Activated naive CD4-positive, alpha-beta T cell treated with anti-CD3 and anti-CD28 coated beads for 36 hours (primary cell): ENCODE data around the gene WDR7. TPM values are rescaled to one million over a fixed set of nuclear protein-coding genes. Genes with fewer than 3 reads are reported as not detected.

Experiments
- CTCF ChIA-PET: fragments of 350-600 bp; sonication (Branson Sonifier 250); formaldehyde crosslinking; loops from one replicate; lab custom pipeline; 2021; ENCODE audit warnings: antibody characterized with exemption; lab: Charles Lee
- DNase-seq: peaks from one replicate; pipeline ENCODE4 v3.0.0-alpha.2; 2020
- H3K27ac Mint-ChIP-seq: one replicate; pipeline ENCODE4 v1.8.0; 2021; ENCODE audit warnings: mild to moderate bottlenecking, mixed read lengths
- H3K27me3 Mint-ChIP-seq: one replicate; pipeline ENCODE4 v1.8.0; 2021; ENCODE audit warnings: low read depth, mixed read lengths
- H3K36me3 Mint-ChIP-seq: one replicate; pipeline ENCODE4 v1.8.0; 2021; ENCODE audit warnings: low read depth, mixed read lengths
- H3K4me1 Mint-ChIP-seq: one replicate; pipeline ENCODE4 v1.8.0; 2021; ENCODE audit warnings: low read depth, mixed read lengths
- H3K4me3 Mint-ChIP-seq: one replicate; pipeline ENCODE4 v1.8.0; 2021; ENCODE audit warnings: mild to moderate bottlenecking, moderate library complexity, mixed read lengths
- H3K9me3 Mint-ChIP-seq: one replicate; pipeline ENCODE4 v1.8.0; 2021; ENCODE audit warnings: mixed read lengths
- intact Hi-C: fragments of 100-400 bp; cut with micrococcal nuclease; formaldehyde crosslinking; loops from one replicate; pipeline ENCODE4 v1.15.1; 2023
- total RNA-seq, 2 experiments: library from RNA; stranded (reverse); gene quantifications; one replicate each; pipeline ENCODE4 v1.2.3, GENCODE V29; 2021

Gene WDR7
- total RNA-seq, 2 experiments from 2014 or later, result 17.3 to 19.5 TPM

DNA sequence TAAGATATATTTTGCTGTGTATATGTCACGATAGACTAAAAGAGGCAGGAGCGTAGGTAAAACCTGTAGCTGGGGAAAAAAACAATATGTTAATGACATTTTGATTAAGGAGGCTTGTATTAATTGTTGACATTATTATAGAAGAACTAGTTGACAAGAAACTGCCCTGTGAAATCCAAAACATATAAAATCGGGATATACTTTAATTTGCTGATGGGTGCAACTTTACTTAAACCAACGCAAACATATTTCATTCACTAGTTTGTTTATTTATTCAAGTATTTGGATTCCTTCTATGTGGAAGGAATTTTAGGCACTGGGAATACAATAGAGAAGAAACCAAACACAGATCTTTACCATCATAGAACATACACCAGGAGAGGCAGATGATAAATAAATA lies 8.0 kb downstream of the WDR7 start:
- Mint-ChIP-seq H3K9me3 (no peaks in the 10 kb centered on the region), H3K36me3 (no peaks in the 10 kb centered on the region), H3K27me3 (no peaks in the 10 kb centered on the region), H3K27ac (no peak overlapping the region), H3K4me1 (peaks cover 40% of the 10 kb centered on the region), H3K4me3 (no peak overlapping the region)
- DNase-seq, result no peak
- CTCF ChIA-PET, result no interaction called here
- intact Hi-C loops, result loop anchor here (10.0 kb wide), 1 partner anchor 1176 kb away; no protein-coding TSS in a partner anchor

DNA sequence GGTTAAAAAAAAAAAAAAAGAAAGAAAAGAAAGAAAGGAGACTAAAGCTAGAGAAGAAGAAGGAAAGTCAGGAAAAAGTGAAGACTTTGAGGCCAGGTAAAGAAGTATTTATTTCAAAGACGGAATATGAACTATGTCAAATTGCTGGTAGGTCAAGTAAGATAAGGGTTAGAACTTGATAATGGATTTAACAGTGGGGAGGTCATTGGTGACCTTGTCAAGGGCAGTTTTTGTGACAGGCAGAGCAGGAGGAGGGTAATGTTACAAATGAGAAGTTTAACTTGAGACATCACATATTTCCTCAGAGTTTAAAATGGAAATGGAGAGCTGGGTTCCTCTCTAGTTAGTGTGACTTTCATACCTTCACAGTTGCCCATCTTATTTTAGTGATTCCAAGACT lies 9.5 kb downstream of the WDR7 start:
- intact Hi-C loops, result no loop called here
- Mint-ChIP-seq H3K27ac (no peak overlapping the region), H3K9me3 (no peaks in the 10 kb centered on the region), H3K36me3 (no peaks in the 10 kb centered on the region), H3K27me3 (no peaks in the 10 kb centered on the region), H3K4me1 (peaks cover 34% of the 10 kb centered on the region), H3K4me3 (no peak overlapping the region)
- DNase-seq, result no peak
- CTCF ChIA-PET, result no interaction called here

DNA sequence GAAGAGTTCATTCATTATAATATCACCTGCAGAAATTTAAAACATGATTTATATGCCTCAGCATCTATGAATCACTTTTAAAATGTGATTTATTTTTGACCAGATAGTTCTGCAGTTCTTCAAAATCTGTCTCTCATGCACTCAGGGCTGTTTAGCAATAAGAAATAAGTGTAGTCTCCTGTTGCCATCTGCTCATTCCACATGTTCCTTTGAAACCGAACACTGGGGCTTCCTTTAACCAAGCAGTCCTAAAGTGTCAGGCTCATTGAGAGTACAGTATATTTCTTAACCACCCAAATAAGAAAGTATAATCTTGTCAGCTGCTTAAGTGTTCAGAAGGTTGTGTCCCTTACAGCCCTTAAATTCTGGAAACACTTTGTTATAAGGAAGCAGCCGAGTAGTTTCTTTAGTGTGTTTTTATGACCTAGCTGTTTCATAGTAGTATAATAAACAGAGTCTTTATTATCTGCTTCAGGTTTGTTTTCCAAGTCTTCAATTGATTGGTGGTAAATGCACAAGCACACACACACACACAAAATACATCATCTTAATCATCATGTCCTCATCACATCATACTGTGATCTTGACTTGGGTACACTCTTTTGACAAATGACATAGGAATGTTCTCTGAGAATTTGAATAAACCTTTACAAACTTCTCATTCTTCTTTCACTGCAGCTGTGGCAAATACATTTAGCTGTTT lies 10.4 kb downstream of the WDR7 start:
- intact Hi-C loops, result no loop called here
- Mint-ChIP-seq H3K4me1 (peaks cover 32% of the 10 kb centered on the region), H3K27ac (no peak overlapping the region), H3K36me3 (no peaks in the 10 kb centered on the region), H3K27me3 (no peaks in the 10 kb centered on the region), H3K9me3 (no peaks in the 10 kb centered on the region), H3K4me3 (no peak overlapping the region)
- no peak for DNase-seq
- CTCF ChIA-PET, result interaction anchor here (0.6 kb wide), 1 partner anchor 1412 kb away, joined by 5 read pairs; no protein-coding TSS in a partner anchor

DNA sequence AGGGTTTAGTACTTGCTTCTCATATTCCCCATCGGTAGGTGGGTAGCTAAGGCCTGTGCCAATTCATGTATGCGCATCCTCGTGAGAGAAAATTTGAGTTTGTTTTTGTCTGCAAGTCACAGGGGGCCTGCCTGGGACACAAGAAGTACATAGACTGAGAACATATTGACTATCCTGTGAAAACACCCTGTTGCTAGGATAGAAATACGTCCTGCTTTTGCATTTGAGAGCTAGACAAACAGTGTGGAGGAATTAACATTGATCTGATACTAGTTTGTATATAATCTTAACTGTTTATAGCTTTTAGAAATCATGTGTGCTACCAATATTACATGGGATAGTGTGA lies 10.9 kb downstream of the WDR7 start:
- Mint-ChIP-seq H3K4me1 (peaks cover 34% of the 10 kb centered on the region), H3K4me3 (no peak overlapping the region), H3K27me3 (no peaks in the 10 kb centered on the region), H3K27ac (no peak overlapping the region), H3K36me3 (no peaks in the 10 kb centered on the region), H3K9me3 (no peaks in the 10 kb centered on the region)
- CTCF ChIA-PET, result interaction anchor here (0.6 kb wide), 1 partner anchor 1412 kb away, joined by 5 read pairs; no protein-coding TSS in a partner anchor
- intact Hi-C loops, result no loop called here
- DNase-seq, result no peak

DNA sequence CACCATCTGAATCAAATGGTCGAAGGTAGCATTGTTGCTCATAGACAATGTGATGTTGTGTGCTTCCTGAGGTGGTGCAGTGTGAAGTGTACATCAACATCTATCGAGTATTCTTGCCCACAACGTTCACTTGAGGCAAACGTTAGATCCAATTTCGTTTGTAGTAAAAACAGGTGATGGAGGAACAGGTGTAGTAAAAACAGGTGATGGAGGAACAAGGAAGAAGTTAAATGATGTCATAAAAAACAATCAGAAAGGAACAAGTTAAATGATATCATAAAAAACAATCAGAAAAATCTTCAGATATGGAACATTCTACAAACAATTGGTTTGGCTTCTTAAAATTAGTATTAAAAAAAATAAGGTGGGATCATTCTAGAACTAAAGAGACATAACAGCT lies 11.3 kb downstream of the WDR7 start:
- Mint-ChIP-seq H3K36me3 (no peaks in the 10 kb centered on the region), H3K4me3 (no peak overlapping the region), H3K27me3 (no peaks in the 10 kb centered on the region), H3K9me3 (no peaks in the 10 kb centered on the region), H3K4me1 (peaks cover 37% of the 10 kb centered on the region), H3K27ac (no peak overlapping the region)
- intact Hi-C loops, result no loop called here
- CTCF ChIA-PET, result no interaction called here
- DNase-seq, result no peak

- Mint-ChIP-seq H3K4me1 (peaks cover 37% of the 10 kb centered on the region), H3K36me3 (no peaks in the 10 kb centered on the region)
- CTCF ChIA-PET, result no interaction called here
Observed at GRCh38 chr18:56662902-56663301, 11.7 kb downstream of the WDR7 start.

DNA sequence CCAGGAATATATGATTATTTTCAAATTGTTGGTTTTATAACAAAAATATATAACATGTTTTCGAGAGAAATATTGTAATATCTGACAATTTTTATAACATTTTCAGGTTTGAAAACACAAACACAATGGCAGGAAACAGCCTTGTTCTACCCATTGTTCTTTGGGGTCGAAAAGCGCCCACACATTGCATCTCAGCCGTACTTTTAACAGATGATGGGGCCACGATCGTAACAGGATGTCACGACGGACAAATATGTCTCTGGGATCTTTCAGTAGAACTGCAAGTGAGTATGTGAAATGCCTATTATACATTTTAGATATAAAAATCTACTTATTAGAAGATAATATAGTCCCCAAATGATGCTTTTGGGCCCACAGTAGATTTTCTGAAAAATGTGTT lies 21.2 kb downstream of the WDR7 start:
- intact Hi-C loops, result no loop called here
- Mint-ChIP-seq H3K27me3 (no peaks in the 10 kb centered on the region), H3K27ac (no peak overlapping the region), H3K4me3 (no peak overlapping the region), H3K9me3 (no peaks in the 10 kb centered on the region), H3K4me1 (peaks cover 21% of the 10 kb centered on the region), H3K36me3 (peaks cover 17% of the 10 kb centered on the region)
- CTCF ChIA-PET, result no interaction called here
- DNase-seq, result no peak

More at GRCh38 chr18:56662902-56663301, 11.7 kb downstream of the WDR7 start:
- H3K9me3 Mint-ChIP-seq, result no peaks in the 10 kb centered on the region
- DNase-seq, result no peak
- H3K4me3 Mint-ChIP-seq, result no peak overlapping the region
- intact Hi-C loops, result no loop called here
- no peaks in the 10 kb centered on the region for H3K27me3 Mint-ChIP-seq
- no peak overlapping the region for H3K27ac Mint-ChIP-seq

DNA sequence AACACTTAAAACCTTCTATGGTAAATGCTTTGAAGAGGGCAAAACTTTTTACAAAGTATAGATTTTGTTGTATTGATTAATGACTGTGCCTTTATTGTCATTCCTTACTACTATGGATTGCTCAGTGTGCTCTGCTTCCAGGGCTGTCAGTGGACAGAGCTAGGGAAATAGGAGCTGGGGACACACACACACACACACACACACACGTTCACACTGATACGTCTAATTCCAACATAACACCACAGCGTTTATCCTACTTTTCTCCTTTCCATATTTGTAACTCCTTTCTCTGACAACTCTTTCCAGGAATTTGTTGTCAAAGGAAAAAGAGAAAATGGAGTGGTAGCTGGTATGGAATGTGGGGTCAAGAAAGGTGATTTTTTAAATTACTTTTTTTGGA lies 21.8 kb downstream of the WDR7 start:
- H3K36me3 Mint-ChIP-seq, result peaks cover 21% of the 10 kb centered on the region
- DNase-seq, result no peak
- H3K4me1 Mint-ChIP-seq, result peaks cover 21% of the 10 kb centered on the region
- intact Hi-C loops, result no loop called here
- no peak overlapping the region for H3K4me3 Mint-ChIP-seq
- CTCF ChIA-PET, result no interaction called here
- no peaks in the 10 kb centered on the region for H3K9me3 Mint-ChIP-seq
- H3K27me3 Mint-ChIP-seq, result no peaks in the 10 kb centered on the region
- no peak overlapping the region for H3K27ac Mint-ChIP-seq

- CTCF ChIA-PET, result no interaction called here
- Mint-ChIP-seq H3K9me3 (no peaks in the 10 kb centered on the region), H3K4me1 (peaks cover 2% of the 10 kb centered on the region), H3K4me3 (no peak overlapping the region), H3K27me3 (no peaks in the 10 kb centered on the region), H3K27ac (no peak overlapping the region), H3K36me3 (peaks cover 23% of the 10 kb centered on the region)
- no peak for DNase-seq
- intact Hi-C loops, result no loop called here
Observed at GRCh38 chr18:56676639-56677038, 25.5 kb downstream of the WDR7 start.

- H3K27ac Mint-ChIP-seq, result no peak overlapping the region
- peaks cover 1% of the 10 kb centered on the region for H3K4me1 Mint-ChIP-seq
- intact Hi-C loops, result no loop called here
- DNase-seq, result no peak
- H3K36me3 Mint-ChIP-seq, result peaks cover 20% of the 10 kb centered on the region
- H3K27me3 Mint-ChIP-seq, result no peaks in the 10 kb centered on the region
- no peaks in the 10 kb centered on the region for H3K9me3 Mint-ChIP-seq
- CTCF ChIA-PET, result no interaction called here
- no peak overlapping the region for H3K4me3 Mint-ChIP-seq
Observed at GRCh38 chr18:56678836-56679565, 27.8 kb downstream of the WDR7 start.

DNA sequence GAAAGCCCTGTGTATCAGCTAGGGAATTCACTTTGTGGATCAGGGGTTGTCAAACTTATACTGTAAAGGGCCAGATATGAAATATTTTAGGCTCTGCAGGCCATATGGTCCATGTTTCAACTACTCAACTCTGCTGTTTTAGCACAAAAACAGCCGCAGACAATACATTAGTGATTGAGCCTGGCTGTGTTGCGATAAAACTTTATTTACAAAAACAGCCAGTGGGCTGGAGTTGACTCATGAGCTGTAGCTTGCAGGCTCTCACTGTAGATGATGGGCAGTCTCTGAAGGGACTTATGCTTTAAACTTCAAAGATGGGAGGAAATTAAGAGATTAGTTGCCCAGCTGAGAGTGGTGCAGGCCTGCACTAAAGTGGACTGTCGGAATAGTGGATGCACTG lies 33.1 kb downstream of the WDR7 start:
- CTCF ChIA-PET, result no interaction called here
- intact Hi-C loops, result no loop called here
- no peak overlapping the region for H3K4me3 Mint-ChIP-seq
- H3K4me1 Mint-ChIP-seq, result no peaks in the 10 kb centered on the region
- peaks cover 8% of the 10 kb centered on the region for H3K36me3 Mint-ChIP-seq
- H3K9me3 Mint-ChIP-seq, result no peaks in the 10 kb centered on the region
- no peaks in the 10 kb centered on the region for H3K27me3 Mint-ChIP-seq
- DNase-seq, result no peak
- H3K27ac Mint-ChIP-seq, result no peak overlapping the region

DNA sequence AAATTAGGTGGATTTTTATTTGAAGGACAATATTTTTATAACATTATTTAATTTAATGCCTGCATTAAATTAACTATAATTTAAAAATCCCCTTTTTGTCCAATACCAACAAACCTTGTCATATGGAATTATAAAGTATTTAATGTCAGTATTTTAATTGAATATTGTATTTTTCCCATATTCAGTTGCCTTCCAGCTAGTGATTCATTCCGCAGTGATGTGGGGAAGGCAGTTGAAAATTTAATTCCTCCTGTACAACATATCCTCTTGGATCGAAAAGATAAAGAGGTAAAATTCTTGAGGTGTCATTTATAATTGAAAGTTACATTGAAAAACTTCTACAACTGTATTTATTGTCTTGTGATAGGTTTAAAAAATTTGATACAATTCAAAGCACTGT lies 40.4 kb downstream of the WDR7 start:
- intact Hi-C loops, result no loop called here
- no peaks in the 10 kb centered on the region for H3K27me3 Mint-ChIP-seq
- H3K9me3 Mint-ChIP-seq, result no peaks in the 10 kb centered on the region
- peaks cover under 1% of the 10 kb centered on the region for H3K36me3 Mint-ChIP-seq
- no peak overlapping the region for H3K4me3 Mint-ChIP-seq
- no peak for DNase-seq
- CTCF ChIA-PET, result interaction anchor here (2.8 kb wide), 1 partner anchor 11 kb away, joined by 9 read pairs; no protein-coding TSS in a partner anchor
- H3K4me1 Mint-ChIP-seq, result no peaks in the 10 kb centered on the region
- no peak overlapping the region for H3K27ac Mint-ChIP-seq

- Mint-ChIP-seq H3K27ac (no peak overlapping the region), H3K27me3 (no peaks in the 10 kb centered on the region), H3K36me3 (peaks cover 2% of the 10 kb centered on the region), H3K9me3 (no peaks in the 10 kb centered on the region), H3K4me3 (no peak overlapping the region), H3K4me1 (no peaks in the 10 kb centered on the region)
- intact Hi-C loops, result no loop called here
- CTCF ChIA-PET, result no interaction called here
- no peak for DNase-seq
Observed at GRCh38 chr18:56696966-56697365, 45.8 kb downstream of the WDR7 start.
